HEK293 (cell line): ENCODE data around the gene TM7SF3.

Experiments used
- CTCF ChIA-PET: fragments of 350-600 bp; formaldehyde crosslinking; extraction: SDS; loops from one replicate; lab custom pipeline; 2021; ENCODE audit warnings: antibody characterized with exemption; lab: Yijun Ruan, JAX
- POLR2A ChIA-PET: fragments of 300-600 bp; formaldehyde crosslinking; extraction: SDS; loops from one replicate; lab custom pipeline; 2020; ENCODE audit warnings: antibody characterized with exemption, inconsistent platforms; lab: Yijun Ruan, JAX
- H3K27ac ChIP-seq: fragments of 200-500 bp; sonication (Bioruptor generic); 2 replicates; pipeline ENCODE4 v1.5.1; 2014; ENCODE audit warnings: low read depth, low read length, control low read depth, inconsistent platforms; ENCODE audit errors: extremely low read depth
- H3K36me3 ChIP-seq, 2 experiments: fragments of 200-500 bp in 1 of 2; sonication (Bioruptor generic) in 1 of 2; 1 replicate in 1 of 2; 2 replicates in 1 of 2; pipeline ENCODE4 v1.5.1; 2014 to 2017; ENCODE audit warnings: inconsistent platforms in 2 of 2, low read length in 2 of 2; ENCODE audit not compliant: control insufficient read depth in 2 of 2, insufficient read depth in 1 of 2
- H3K4me1 ChIP-seq: fragments of 200-500 bp; sonication (Bioruptor generic); 2 replicates; pipeline ENCODE4 v1.5.1; 2014; ENCODE audit warnings: mild to moderate bottlenecking, low read length, inconsistent platforms; ENCODE audit not compliant: control insufficient read depth, insufficient read depth
- H3K4me3 ChIP-seq: 2 replicates; pipeline ENCODE4 v1.5.1; 2011; ENCODE audit warnings: low read depth, mild to moderate bottlenecking, control low read depth, low read length, moderate library complexity
- H3K9me3 ChIP-seq: fragments of 200-500 bp; sonication (Bioruptor generic); 2 replicates; pipeline ENCODE4 v1.5.1; 2014; ENCODE audit warnings: low read depth, low read length, inconsistent platforms; ENCODE audit not compliant: control insufficient read depth, insufficient read depth
- EGR2 ChIP-seq: fragments of 450-650 bp; formaldehyde crosslinking; IDR thresholded peaks from 2 replicates; pipeline ENCODE4 v1.5.1; 2016; ENCODE audit warnings: low read depth, missing biosample characterization, missing genetic modification characterization
- GLI4 ChIP-seq: fragments of 450-650 bp; formaldehyde crosslinking; IDR thresholded peaks from 2 replicates; pipeline ENCODE4 v1.5.1; 2016; ENCODE audit warnings: missing biosample characterization, missing genetic modification characterization
- REPIN1 ChIP-seq: fragments of 450-650 bp; formaldehyde crosslinking; IDR thresholded peaks from 2 replicates; pipeline ENCODE4 v1.5.1; 2017; ENCODE audit warnings: missing biosample characterization, missing genetic modification characterization, low read depth
- SALL2 ChIP-seq: fragments of 450-650 bp; formaldehyde crosslinking; IDR thresholded peaks from 2 replicates; pipeline ENCODE4 v1.5.0; 2017; ENCODE audit warnings: missing biosample characterization, mild to moderate bottlenecking, missing genetic modification characterization, borderline replicate concordance
- ZBTB6 ChIP-seq: fragments of 450-650 bp; formaldehyde crosslinking; IDR thresholded peaks from 2 replicates; pipeline ENCODE4 v1.5.1; 2017; ENCODE audit warnings: missing biosample characterization, missing genetic modification characterization
- ZBTB8A ChIP-seq: fragments of 450-650 bp; formaldehyde crosslinking; IDR thresholded peaks from 2 replicates; pipeline ENCODE4 v1.5.1; 2016; ENCODE audit warnings: missing biosample characterization, missing genetic modification characterization
- ZFHX2 ChIP-seq: fragments of 450-650 bp; formaldehyde crosslinking; conservative IDR thresholded peaks from 2 replicates; pipeline ENCODE4 v1.5.1; 2016; ENCODE audit warnings: missing biosample characterization, missing genetic modification characterization
- ZNF169 ChIP-seq: fragments of 450-650 bp; formaldehyde crosslinking; IDR thresholded peaks from 2 replicates; pipeline ENCODE4 v1.5.1; 2016; ENCODE audit warnings: missing biosample characterization, missing genetic modification characterization
- ZNF26 ChIP-seq: fragments of 450-650 bp; formaldehyde crosslinking; IDR thresholded peaks from 2 replicates; pipeline ENCODE4 v1.5.1; 2016; ENCODE audit warnings: missing biosample characterization, missing genetic modification characterization
- ZNF366 ChIP-seq: fragments of 450-650 bp; formaldehyde crosslinking; conservative IDR thresholded peaks from 2 replicates; pipeline ENCODE4 v1.5.1; 2016; ENCODE audit warnings: missing biosample characterization, missing genetic modification characterization
- ZNF518A ChIP-seq: fragments of 450-650 bp; formaldehyde crosslinking; conservative IDR thresholded peaks from 2 replicates; pipeline ENCODE4 v1.5.1; 2016; ENCODE audit warnings: low read depth, missing biosample characterization, missing genetic modification characterization
- ZNF549 ChIP-seq: fragments of 450-650 bp; IDR thresholded peaks from 2 replicates; pipeline ENCODE4 v1.5.1; 2018; ENCODE audit warnings: missing biosample characterization, missing genetic modification characterization, mild to moderate bottlenecking, inconsistent platforms, moderate library complexity
- ZNF654 ChIP-seq: fragments of 450-650 bp; formaldehyde crosslinking; IDR thresholded peaks from 2 replicates; pipeline ENCODE4 v1.5.1; 2016; ENCODE audit warnings: low read depth, missing biosample characterization, missing genetic modification characterization
- ZNF658 ChIP-seq: fragments of 450-650 bp; formaldehyde crosslinking; IDR thresholded peaks from 2 replicates; pipeline ENCODE4; 2016; ENCODE audit warnings: missing biosample characterization, missing genetic modification characterization
- ZNF664 ChIP-seq: fragments of 450-650 bp; formaldehyde crosslinking; IDR thresholded peaks from 2 replicates; pipeline ENCODE4 v1.5.1; 2016; ENCODE audit warnings: missing biosample characterization, missing genetic modification characterization

The TM7SF3 gene

GRCh38 chr12:27009881-27010301 lies 4.3 kb downstream of the TM7SF3 start (continued):
- TF ChIP-seq REPIN1 (tag by site-specific recombination) (no peak), ZBTB8A (tag by site-specific recombination) (no peak), ZNF654 (tag by site-specific recombination) (peak; percentile 26; the same call in 1 of the 2 replicates), ZNF664 (tag by site-specific recombination) (peak; percentile 11; the same call in 1 of the 2 replicates), ZFHX2 (tag by site-specific recombination) (no peak)
- TF ChIP-seq, all 188 proteins: peak for 5

- ChIA-PET CTCF (no interaction called here), POLR2A (no interaction called here)
- no peak overlapping the region for H3K4me3 ChIP-seq
Observed at GRCh38 chr12:27008081-27008480, 6.1 kb downstream of the TM7SF3 start.

GRCh38 chr12:27006797-27007467 lies 7.3 kb downstream of the TM7SF3 start:
- Histone ChIP-seq H3K4me3 (no peak overlapping the region), H3K36me3 (peaks cover 0 to 3% of the 10 kb centered on the region in 2 experiments; a peak in 1 of 3 replicates), H3K27ac (no peak overlapping the region), H3K4me1 (peaks cover 16% of the 10 kb centered on the region; the same call in 1 of the 2 replicates), H3K9me3 (no peaks in the 10 kb centered on the region)
- ChIA-PET POLR2A (no interaction called here), CTCF (no interaction called here)
- no peak for TF ChIP-seq GLI4 (tag by site-specific recombination)
- no peak for TF ChIP-seq ZNF26 (tag by site-specific recombination)
- no peak for TF ChIP-seq ZNF549 (tag by site-specific recombination)
- no peak for TF ChIP-seq EGR2
- no peak for TF ChIP-seq ZNF518A (tag by site-specific recombination)
- no peak for TF ChIP-seq ZNF366
- TF ChIP-seq SALL2 = no peak
- no peak for TF ChIP-seq ZNF169 (tag by site-specific recombination)
- no peak for TF ChIP-seq ZBTB6 (tag by site-specific recombination)

More at GRCh38 chr12:27008081-27008480, 6.1 kb downstream of the TM7SF3 start:
- H3K9me3 ChIP-seq = no peaks in the 10 kb centered on the region
- TF ChIP-seq ZNF658 = no peak
- TF ChIP-seq ZNF664 (tag by site-specific recombination) = 0 out of 2 replicates have a peak, but pooled peaks have one; percentile 36
- no peak overlapping the region for H3K27ac ChIP-seq
- no peaks in the 10 kb centered on the region for H3K36me3 ChIP-seq
- H3K4me1 ChIP-seq = peaks cover 16% of the 10 kb centered on the region; the same call in 1 of the 2 replicates
